Measurements from ENCODE around the gene MCF2L.
A peak's percentile ranks its signal among the peaks of the same experiment; 100 is the strongest.

The MCF2L gene

DNA sequence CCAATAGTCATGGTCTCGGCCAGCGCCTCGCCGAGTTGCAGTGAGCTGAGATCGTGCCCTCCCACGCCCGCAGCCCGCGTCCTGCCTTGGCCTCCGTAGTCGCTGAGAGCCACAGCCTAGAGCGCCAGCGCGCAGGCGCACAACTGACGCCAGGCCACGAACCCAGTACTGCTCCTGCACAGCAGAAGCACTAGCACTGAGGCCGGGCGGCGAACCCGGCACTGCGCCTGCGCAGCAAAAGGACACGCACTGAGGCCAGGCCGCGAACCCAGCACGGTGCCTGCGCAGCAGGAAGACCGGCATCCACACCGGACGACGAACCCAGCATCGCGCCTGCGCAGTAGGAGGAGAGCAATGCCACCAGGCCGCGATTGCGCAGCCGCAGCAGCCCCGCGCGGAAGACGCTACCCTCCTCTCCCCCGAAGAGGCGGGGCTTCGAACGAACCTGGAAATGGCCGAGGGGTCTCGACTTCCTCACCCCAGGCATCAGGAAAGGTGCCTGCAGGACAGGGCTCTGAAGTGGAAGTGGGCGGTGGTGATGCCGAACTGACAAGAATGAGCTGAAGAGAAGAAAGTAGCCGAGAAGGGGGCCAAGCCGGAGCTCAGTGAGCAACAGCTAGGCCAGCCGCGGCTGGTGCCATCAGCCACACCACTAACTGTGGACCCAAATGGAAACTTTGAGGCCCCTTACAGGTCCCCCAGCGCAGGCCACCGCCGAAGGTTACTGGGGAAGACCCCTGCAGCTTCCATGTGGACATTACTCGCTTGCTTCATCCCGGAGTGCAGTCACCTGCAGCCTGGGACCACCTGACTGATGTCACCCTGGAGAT is 161.1 kb downstream of the MCF2L start:
- Histone ChIP-seq H3K14ac (ENCODE audit: low read length) (peak overlapping the region; percentile 72), H3K4ac (ENCODE audit: low read length) (no peak overlapping the region), H2BK12ac (ENCODE audit: low read length) (no peak overlapping the region), H3K9ac (ENCODE audit: low read depth, low read length, poor library complexity) (no peak overlapping the region), H3K4me1 (ENCODE audit: control insufficient read depth in 2 of 2, insufficient read depth in 1 of 2, low read depth in 1 of 2, low read length in 2 of 2) (no peaks in the 10 kb centered on the region), H2AK5ac (ENCODE audit: low read depth, low read length) (peak overlapping the region; percentile 61), H4K91ac (ENCODE audit: low read depth, low read length, poor library complexity) (no peak overlapping the region), H3K79me1 (ENCODE audit: low read depth, low read length) (no peaks in the 10 kb centered on the region), H3K36me3 (replicated peaks in 1 of 2; ENCODE audit: control insufficient read depth in 2 of 2, insufficient read depth in 2 of 2, low read length in 2 of 2) (no peaks in the 10 kb centered on the region), H2BK5ac (ENCODE audit: low read length) (no peak overlapping the region), H3K4me2 (ENCODE audit: insufficient read depth, low read length, poor library complexity, severe bottlenecking) (no peak overlapping the region), H3K9me3 (replicated peaks in 1 of 2; ENCODE audit: control insufficient read depth in 2 of 2, insufficient read depth in 1 of 2, low read depth in 1 of 2, low read length in 2 of 2) (no peaks in the 10 kb centered on the region), H4K8ac (ENCODE audit: low read depth, low read length) (no peak overlapping the region), H3K23ac (ENCODE audit: low read depth, low read length, poor library complexity) (peak overlapping the region; percentile 51), H2BK15ac (ENCODE audit: low read length) (no peak overlapping the region), H3K18ac (ENCODE audit: low read length) (peak overlapping the region; percentile 20), H3K27me3 (ENCODE audit: control insufficient read depth in 3 of 3, insufficient read depth in 3 of 3, low read depth in 1 of 3, low read length in 3 of 3) (peaks cover 0 to 7% (median 0%) of the 10 kb centered on the region in 3 experiments), H2BK120ac (ENCODE audit: low read depth, low read length) (no peak overlapping the region), H3K4me3 (ENCODE audit: low read length in 2 of 2) (peak overlapping the region in 1 of 2 donors; percentile 35), H3K27ac (replicated peaks; ENCODE audit: low read length) (no peak overlapping the region), H2AFZ (ENCODE audit: low read length) (no peak overlapping the region)
- WGBS, 2 donors (ENCODE audit: extremely low coverage in 2 of 2, insufficient read length in 2 of 2, insufficient replicate concordance in 1 of 2), result no CpG with 5 or more reads among the region's 60 CpGs
- DNase-seq (ENCODE audit: low spot score), result no peak

DNA sequence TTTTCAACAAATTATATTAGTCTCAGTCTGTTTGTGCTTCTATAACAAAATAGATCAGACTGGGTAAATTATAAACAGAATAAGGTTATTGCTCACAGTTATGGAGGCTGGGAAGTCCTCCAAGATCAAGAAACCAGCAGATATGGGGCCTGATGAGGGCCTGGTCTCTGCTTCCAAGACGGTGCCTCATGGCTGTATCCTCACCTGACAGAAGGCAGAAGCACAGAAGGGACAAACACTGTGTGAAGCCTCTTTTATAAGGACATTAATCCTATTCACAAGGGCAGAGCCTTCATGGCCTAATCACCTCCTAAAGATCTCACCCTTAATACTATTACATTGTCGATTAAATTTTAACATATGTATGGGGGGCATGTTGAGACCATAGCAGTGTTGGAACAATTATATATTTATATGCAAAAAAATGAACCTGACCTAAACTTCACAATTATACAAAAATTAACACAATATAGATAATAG is 166.3 kb downstream of the MCF2L start:
- Histone ChIP-seq H3K79me1 (ENCODE audit: low read depth, low read length) (no peaks in the 10 kb centered on the region), H2BK12ac (ENCODE audit: low read length) (no peak overlapping the region), H4K8ac (ENCODE audit: low read depth, low read length) (no peak overlapping the region), H2AK5ac (ENCODE audit: low read depth, low read length) (no peak overlapping the region), H3K4me2 (ENCODE audit: insufficient read depth, low read length, poor library complexity, severe bottlenecking) (no peak overlapping the region), H3K23ac (ENCODE audit: low read depth, low read length, poor library complexity) (no peak overlapping the region), H3K4me1 (ENCODE audit: control insufficient read depth in 2 of 2, insufficient read depth in 1 of 2, low read depth in 1 of 2, low read length in 2 of 2) (peaks cover 5 to 9% of the 10 kb centered on the region in 2 donors), H3K27ac (replicated peaks; ENCODE audit: low read length) (no peak overlapping the region), H3K36me3 (replicated peaks in 1 of 2; ENCODE audit: control insufficient read depth in 2 of 2, insufficient read depth in 2 of 2, low read length in 2 of 2) (no peaks in the 10 kb centered on the region), H2BK15ac (ENCODE audit: low read length) (no peak overlapping the region), H3K4ac (ENCODE audit: low read length) (no peak overlapping the region), H2BK5ac (ENCODE audit: low read length) (no peak overlapping the region), H2AFZ (ENCODE audit: low read length) (no peak overlapping the region), H3K4me3 (ENCODE audit: low read length in 2 of 2) (no peak overlapping the region), H4K91ac (ENCODE audit: low read depth, low read length, poor library complexity) (no peak overlapping the region), H2BK120ac (ENCODE audit: low read depth, low read length) (no peak overlapping the region), H3K18ac (ENCODE audit: low read length) (no peak overlapping the region), H3K9me3 (replicated peaks in 1 of 2; ENCODE audit: control insufficient read depth in 2 of 2, insufficient read depth in 1 of 2, low read depth in 1 of 2, low read length in 2 of 2) (no peaks in the 10 kb centered on the region), H3K27me3 (ENCODE audit: control insufficient read depth in 3 of 3, insufficient read depth in 3 of 3, low read depth in 1 of 3, low read length in 3 of 3) (peaks cover 0 to 31% (median 0%) of the 10 kb centered on the region in 3 experiments), H3K14ac (ENCODE audit: low read length) (no peak overlapping the region), H3K9ac (ENCODE audit: low read depth, low read length, poor library complexity) (no peak overlapping the region)
- no CpG with 5 or more reads among the region's 2 CpGs for WGBS, 2 donors (ENCODE audit: extremely low coverage in 2 of 2, insufficient read length in 2 of 2, insufficient replicate concordance in 1 of 2)
- DNase-seq (ENCODE audit: low spot score), result no peak

DNA sequence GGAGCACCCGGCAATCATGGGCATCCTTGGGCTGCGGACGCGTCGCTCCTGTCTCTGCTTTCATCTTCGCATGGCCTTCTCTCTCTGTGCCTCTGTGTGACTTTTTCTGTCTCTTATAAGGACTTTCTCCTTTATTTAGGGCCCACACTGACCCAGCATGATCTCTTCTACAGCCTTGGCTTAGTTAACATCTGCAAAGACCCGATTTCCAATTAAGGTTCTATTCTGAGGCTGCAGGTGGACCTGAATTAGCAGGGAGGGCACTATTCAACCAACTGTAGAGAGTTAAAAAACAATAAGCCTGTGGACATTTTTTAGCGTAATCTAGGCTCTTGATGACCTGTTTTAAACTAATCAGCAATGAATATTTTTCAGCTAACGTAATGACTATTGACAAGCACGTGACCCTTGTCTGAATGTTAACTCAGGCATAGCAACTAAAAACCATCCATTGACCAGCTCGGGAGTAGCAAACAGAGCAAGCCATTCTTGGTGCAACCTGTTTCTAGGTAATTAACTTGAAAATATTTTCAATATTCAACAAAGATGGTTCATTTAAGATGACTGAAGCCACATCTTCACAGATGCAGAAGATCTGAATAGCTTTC is 168.8 kb downstream of the MCF2L start:
- Histone ChIP-seq H3K4ac (ENCODE audit: low read length) (no peak overlapping the region), H3K36me3 (replicated peaks in 1 of 2; ENCODE audit: control insufficient read depth in 2 of 2, insufficient read depth in 2 of 2, low read length in 2 of 2) (no peaks in the 10 kb centered on the region), H3K9ac (ENCODE audit: low read depth, low read length, poor library complexity) (no peak overlapping the region), H4K8ac (ENCODE audit: low read depth, low read length) (no peak overlapping the region), H2AK5ac (ENCODE audit: low read depth, low read length) (no peak overlapping the region), H2BK12ac (ENCODE audit: low read length) (no peak overlapping the region), H2BK120ac (ENCODE audit: low read depth, low read length) (no peak overlapping the region), H2AFZ (ENCODE audit: low read length) (peak overlapping the region; percentile 1), H3K27me3 (ENCODE audit: control insufficient read depth in 3 of 3, insufficient read depth in 3 of 3, low read depth in 1 of 3, low read length in 3 of 3) (peaks cover 0 to 31% (median 0%) of the 10 kb centered on the region in 3 experiments), H2BK5ac (ENCODE audit: low read length) (no peak overlapping the region), H2BK15ac (ENCODE audit: low read length) (no peak overlapping the region), H3K27ac (replicated peaks; ENCODE audit: low read length) (peak overlapping the region; percentile 67), H3K23ac (ENCODE audit: low read depth, low read length, poor library complexity) (no peak overlapping the region), H4K91ac (ENCODE audit: low read depth, low read length, poor library complexity) (no peak overlapping the region), H3K4me2 (ENCODE audit: insufficient read depth, low read length, poor library complexity, severe bottlenecking) (peak overlapping the region; percentile 43), H3K79me1 (ENCODE audit: low read depth, low read length) (peaks cover 3% of the 10 kb centered on the region), H3K4me1 (ENCODE audit: control insufficient read depth in 2 of 2, insufficient read depth in 1 of 2, low read depth in 1 of 2, low read length in 2 of 2) (peaks cover 5 to 9% of the 10 kb centered on the region in 2 donors), H3K9me3 (replicated peaks in 1 of 2; ENCODE audit: control insufficient read depth in 2 of 2, insufficient read depth in 1 of 2, low read depth in 1 of 2, low read length in 2 of 2) (no peaks in the 10 kb centered on the region), H3K4me3 (ENCODE audit: low read length in 2 of 2) (no peak overlapping the region), H3K18ac (ENCODE audit: low read length) (no peak overlapping the region), H3K14ac (ENCODE audit: low read length) (no peak overlapping the region)
- no CpG with 5 or more reads among the region's 11 CpGs for WGBS, 2 donors (ENCODE audit: extremely low coverage in 2 of 2, insufficient read length in 2 of 2, insufficient replicate concordance in 1 of 2)
- no peak for DNase-seq (ENCODE audit: low spot score)

Data from neuronal stem cell (in vitro differentiated cells).